Activated CD8-positive, alpha-beta T cell treated with anti-CD3 and anti-CD28 coated beads, Interleukin-2, amount 10 ng/mL, durations not matched to agents 7 days and 5 days (primary cell): ENCODE measurements around the gene FNBP1. TPM values are rescaled to one million over a fixed set of nuclear protein-coding genes. Genes with fewer than 3 reads are reported as not detected.

ENCODE experiments used
- ATAC-seq: fragments of 150-1000 bp; cut with Tn5 transposase; one replicate; pipeline ENCODE4 v1.10.0; 2021; ENCODE audit warnings: moderate library complexity
- CTCF ChIA-PET: fragments of 350-600 bp; sonication (Branson Sonifier 250); formaldehyde crosslinking; loops from one replicate; lab custom pipeline; 2021; ENCODE audit warnings: antibody characterized with exemption; lab: Charles Lee
- POLR2A ChIA-PET: fragments of 350-600 bp; sonication (Branson Sonifier 250); formaldehyde crosslinking; loops from one replicate; lab custom pipeline; 2021; ENCODE audit warnings: antibody characterized with exemption; lab: Charles Lee
- DNase-seq: peaks from one replicate; pipeline ENCODE4 v3.0.0-alpha.2; 2020
- H3K27ac Mint-ChIP-seq: one replicate; pipeline ENCODE4 v1.8.0; 2021; ENCODE audit warnings: mild to moderate bottlenecking, mixed read lengths
- H3K27me3 Mint-ChIP-seq: one replicate; pipeline ENCODE4 v1.8.0; 2021; ENCODE audit warnings: low read depth, mixed read lengths
- H3K36me3 Mint-ChIP-seq: one replicate; pipeline ENCODE4 v1.8.0; 2021; ENCODE audit warnings: low read depth, mixed read lengths
- H3K4me1 Mint-ChIP-seq: one replicate; pipeline ENCODE4 v1.8.0; 2021; ENCODE audit warnings: low read depth, mixed read lengths
- H3K4me3 Mint-ChIP-seq: one replicate; pipeline ENCODE4 v1.8.0; 2021; ENCODE audit warnings: mild to moderate bottlenecking, mixed read lengths
- H3K9me3 Mint-ChIP-seq: one replicate; pipeline ENCODE4 v1.8.0; 2022; ENCODE audit warnings: mixed read lengths; ENCODE audit not compliant: insufficient read depth
- total RNA-seq, 2 experiments: library from RNA; stranded (reverse); gene quantifications; one replicate each; pipeline ENCODE4 v1.2.3, GENCODE V29; 2021

Gene FNBP1
- total RNA-seq, 2 experiments from 2014 or later: 173 to 176 TPM

DNA sequence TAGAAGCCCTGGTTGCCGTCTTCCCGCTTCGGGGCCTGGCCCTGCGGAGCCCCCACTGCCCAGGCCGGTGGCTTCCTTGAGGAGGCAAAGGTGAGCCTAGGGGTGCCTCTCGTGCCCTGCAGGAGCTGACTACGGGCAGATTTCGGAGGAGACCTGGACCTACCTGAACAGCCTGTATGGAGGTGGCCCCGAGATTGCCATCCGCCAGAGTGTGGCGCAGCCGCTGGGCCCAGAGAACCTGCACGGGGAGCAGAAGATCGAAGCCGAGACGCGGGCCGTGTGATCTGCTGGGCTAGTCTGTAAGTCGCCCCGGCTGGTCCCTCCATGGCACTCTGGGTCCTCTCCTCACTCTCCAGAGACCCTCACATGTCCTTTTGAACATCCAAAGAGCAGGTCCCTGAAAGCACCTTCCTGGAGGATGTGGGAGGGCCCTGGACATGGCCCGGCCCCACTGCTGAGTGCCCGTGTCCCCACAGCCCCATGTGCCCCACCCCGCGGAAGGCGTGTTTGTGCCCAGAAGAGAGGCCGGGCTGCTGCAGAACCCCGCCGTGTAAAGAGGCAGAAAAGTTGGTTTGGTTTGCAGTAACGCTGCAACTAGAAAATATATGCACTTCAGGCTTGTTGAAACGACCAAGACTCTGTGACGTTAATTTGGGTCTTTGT is 162.9 kb downstream of the FNBP1 start:
- DNase-seq (no peak), ATAC-seq (no peak)
- Mint-ChIP-seq H3K9me3 (no peaks in the 10 kb centered on the region), H3K4me3 (no peak overlapping the region), H3K27me3 (no peaks in the 10 kb centered on the region), H3K27ac (peak overlapping the region; percentile 20), H3K4me1 (peaks cover 42% of the 10 kb centered on the region), H3K36me3 (peaks cover 59% of the 10 kb centered on the region)
- CTCF ChIA-PET: no interaction called here
- POLR2A ChIA-PET: interaction anchor here (1.0 kb wide), 1 partner anchor 11 kb away, joined by 5 read pairs; no protein-coding TSS in a partner anchor

DNA sequence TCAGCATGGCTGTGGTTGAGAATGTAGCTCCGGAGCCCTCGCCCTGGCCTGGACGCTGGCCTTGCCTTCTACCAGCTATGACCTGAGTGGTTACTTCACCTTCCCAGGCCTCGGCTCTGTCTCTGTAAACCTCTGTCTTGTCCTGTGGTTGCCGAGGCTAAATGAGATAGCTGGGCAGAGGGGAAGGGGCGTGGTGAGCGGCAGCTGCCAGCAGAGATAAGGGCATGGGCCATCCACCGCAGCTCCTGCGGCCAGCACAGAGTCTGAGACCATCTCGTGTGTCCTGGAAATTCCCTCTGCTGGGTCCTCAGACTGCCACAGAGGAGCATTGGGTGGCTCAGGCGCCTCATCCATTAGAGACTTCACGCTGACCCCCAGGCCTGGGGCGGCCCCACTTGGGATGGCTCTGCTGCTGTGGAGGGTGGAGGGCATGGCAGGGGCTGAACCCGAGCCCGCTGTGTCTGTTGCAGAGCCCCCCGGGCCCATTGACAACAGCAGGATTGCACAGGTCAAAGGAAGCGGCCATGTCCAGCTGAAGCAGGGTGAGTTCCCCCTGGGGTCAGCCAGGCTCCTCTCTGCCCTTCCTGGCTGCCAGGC is 163.8 kb downstream of the FNBP1 start:
- DNase-seq (no peak), ATAC-seq (no peak)
- H3K27me3 Mint-ChIP-seq: no peaks in the 10 kb centered on the region
- no peaks in the 10 kb centered on the region for H3K9me3 Mint-ChIP-seq
- peak overlapping the region; percentile 20 for H3K27ac Mint-ChIP-seq
- peaks cover 59% of the 10 kb centered on the region for H3K36me3 Mint-ChIP-seq
- ChIA-PET POLR2A (interaction anchor here (1.0 to 1.1 kb wide), 2 partner anchors 8 to 10 kb away, joined by 3 to 4 read pairs; no protein-coding TSS in a partner anchor), CTCF (interaction anchor here (0.9 to 1.3 kb wide), 3 partner anchors 7 to 68 kb away, joined by 3 to 4 read pairs (median 3); no protein-coding TSS in a partner anchor)
- H3K4me3 Mint-ChIP-seq: no peak overlapping the region
- H3K4me1 Mint-ChIP-seq: peaks cover 41% of the 10 kb centered on the region

DNA sequence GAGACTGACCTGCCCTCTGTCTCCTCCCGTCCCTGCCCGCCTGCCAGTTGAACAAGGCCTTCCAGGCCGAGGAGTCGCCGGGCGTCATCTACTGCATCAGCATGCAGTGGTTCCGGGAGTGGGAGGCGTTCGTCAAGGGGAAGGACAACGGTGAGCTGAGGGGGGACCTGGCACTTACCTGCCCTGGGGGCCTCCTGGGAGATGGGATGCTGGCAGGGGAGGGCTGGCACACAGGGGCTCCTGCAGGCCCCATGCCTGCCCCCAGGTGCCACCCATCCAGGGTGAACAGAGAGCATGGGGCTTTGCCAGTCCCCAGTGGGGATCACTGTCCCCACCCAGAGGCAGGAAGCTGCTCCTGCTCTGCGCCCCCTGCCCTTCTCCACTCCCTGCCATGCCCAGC is 164.7 kb downstream of the FNBP1 start:
- ATAC-seq: no peak
- H3K9me3 Mint-ChIP-seq: no peaks in the 10 kb centered on the region
- CTCF ChIA-PET: interaction anchor here (1.2 to 1.3 kb wide), 2 partner anchors 8 to 67 kb away, joined by 3 to 4 read pairs; no protein-coding TSS in a partner anchor
- no peaks in the 10 kb centered on the region for H3K27me3 Mint-ChIP-seq
- H3K27ac Mint-ChIP-seq: peak overlapping the region; percentile 57
- peaks cover 39% of the 10 kb centered on the region for H3K4me1 Mint-ChIP-seq
- H3K4me3 Mint-ChIP-seq: no peak overlapping the region
- peaks cover 60% of the 10 kb centered on the region for H3K36me3 Mint-ChIP-seq
- POLR2A ChIA-PET: interaction anchor here (0.9 to 1.1 kb wide), 3 partner anchors 8 to 34 kb away, joined by 3 to 4 read pairs (median 3); no protein-coding TSS in a partner anchor
- DNase-seq: no peak

DNA sequence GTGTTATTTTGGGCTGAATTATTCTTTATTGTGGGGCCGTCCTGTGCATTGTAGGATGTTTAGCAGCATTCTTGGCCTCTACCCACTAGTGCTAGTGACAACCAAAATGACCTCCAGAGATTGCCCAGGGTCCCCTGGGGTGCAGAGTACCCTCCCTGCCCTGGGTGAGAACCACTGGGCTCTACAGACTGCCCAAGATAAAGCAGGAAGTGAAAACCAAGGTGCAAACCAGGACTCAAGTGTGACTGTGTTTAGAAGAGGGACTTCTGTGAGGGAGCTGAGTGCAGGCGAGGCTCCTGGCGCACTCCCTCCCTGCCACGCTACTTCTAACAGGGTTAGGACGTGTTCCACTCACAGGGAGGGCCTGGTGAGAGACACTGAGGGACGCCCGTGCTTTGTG is 166.2 kb downstream of the FNBP1 start:
- Mint-ChIP-seq H3K4me1 (peaks cover 46% of the 10 kb centered on the region), H3K27me3 (no peaks in the 10 kb centered on the region), H3K9me3 (no peaks in the 10 kb centered on the region), H3K36me3 (peaks cover 66% of the 10 kb centered on the region), H3K4me3 (no peak overlapping the region), H3K27ac (peak overlapping the region; percentile 86)
- ATAC-seq (peak; percentile 39), DNase-seq (no peak)
- ChIA-PET CTCF (no interaction called here), POLR2A (interaction anchor here (0.9 to 1.3 kb wide), 2 partner anchors 10 to 13 kb away, joined by 3 to 5 read pairs; no protein-coding TSS in a partner anchor)

DNA sequence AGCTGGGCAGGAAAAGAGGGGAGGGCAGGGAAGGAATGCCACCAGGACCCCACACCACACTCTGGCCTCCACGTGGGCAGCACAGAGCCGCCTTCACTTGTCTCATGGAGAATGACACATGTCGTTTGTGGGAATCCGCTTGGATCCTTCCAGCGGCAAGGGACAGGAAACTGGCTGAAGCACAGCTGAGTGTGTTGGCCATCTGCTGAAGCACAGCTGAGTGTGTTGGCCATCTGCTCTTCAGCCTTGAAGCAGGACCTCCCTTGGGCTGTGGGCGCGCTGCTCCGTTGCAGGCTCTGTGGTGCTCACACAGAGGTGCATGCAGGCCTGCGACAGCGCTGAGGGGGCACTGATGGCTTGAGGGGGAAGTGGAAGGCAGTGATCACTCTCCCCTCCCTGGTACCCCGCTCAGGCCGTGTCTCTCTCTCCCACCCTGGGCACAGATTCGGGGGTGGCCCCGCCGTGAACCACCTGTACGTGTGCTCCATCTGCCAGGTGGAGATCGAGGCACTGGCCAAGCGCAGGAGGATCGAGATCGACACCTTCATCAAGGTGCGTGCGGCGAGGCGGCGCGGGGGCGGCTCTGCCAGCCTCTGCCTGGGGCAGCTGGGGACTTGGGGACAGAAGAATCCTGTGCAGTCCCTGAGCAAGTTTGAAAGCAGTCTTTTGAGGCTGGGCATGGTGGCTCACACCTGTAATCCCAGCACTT is 167.1 kb downstream of the FNBP1 start:
- H3K4me3 Mint-ChIP-seq: no peak overlapping the region
- POLR2A ChIA-PET: interaction anchor here (0.6 to 1.3 kb wide), 4 partner anchors 11 to 17 kb away, joined by 3 to 5 read pairs (median 3); no protein-coding TSS in a partner anchor
- peaks cover 54% of the 10 kb centered on the region for H3K4me1 Mint-ChIP-seq
- H3K9me3 Mint-ChIP-seq: no peaks in the 10 kb centered on the region
- DNase-seq: no peak
- H3K27me3 Mint-ChIP-seq: no peaks in the 10 kb centered on the region
- ATAC-seq: no peak
- CTCF ChIA-PET: interaction anchor here (0.9 kb wide), 1 partner anchor 37 kb away, joined by 3 read pairs; no protein-coding TSS in a partner anchor
- peaks cover 72% of the 10 kb centered on the region for H3K36me3 Mint-ChIP-seq
- H3K27ac Mint-ChIP-seq: peak overlapping the region; percentile 86

DNA sequence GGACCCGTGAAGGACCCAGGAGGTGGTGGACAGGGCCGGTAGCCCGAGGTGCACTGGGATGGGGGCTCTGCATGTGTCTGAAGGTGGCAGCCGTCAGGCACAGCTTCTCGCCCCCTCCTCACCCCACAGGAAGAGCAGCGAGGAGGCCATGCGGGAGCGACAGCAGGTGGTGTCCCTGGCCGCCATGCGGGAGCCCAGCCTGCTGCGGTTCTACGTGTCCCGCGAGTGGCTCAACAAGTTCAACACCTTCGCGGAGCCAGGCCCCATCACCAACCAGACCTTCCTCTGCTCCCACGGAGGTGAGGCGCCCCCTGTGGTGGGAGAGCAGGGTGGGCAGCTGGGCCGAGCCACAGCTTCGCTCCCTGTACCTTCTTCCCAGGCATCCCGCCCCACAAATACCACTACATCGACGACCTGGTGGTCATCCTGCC is 167.8 kb downstream of the FNBP1 start:
- ATAC-seq: no peak
- H3K27ac Mint-ChIP-seq: peak overlapping the region; percentile 42

DNA sequence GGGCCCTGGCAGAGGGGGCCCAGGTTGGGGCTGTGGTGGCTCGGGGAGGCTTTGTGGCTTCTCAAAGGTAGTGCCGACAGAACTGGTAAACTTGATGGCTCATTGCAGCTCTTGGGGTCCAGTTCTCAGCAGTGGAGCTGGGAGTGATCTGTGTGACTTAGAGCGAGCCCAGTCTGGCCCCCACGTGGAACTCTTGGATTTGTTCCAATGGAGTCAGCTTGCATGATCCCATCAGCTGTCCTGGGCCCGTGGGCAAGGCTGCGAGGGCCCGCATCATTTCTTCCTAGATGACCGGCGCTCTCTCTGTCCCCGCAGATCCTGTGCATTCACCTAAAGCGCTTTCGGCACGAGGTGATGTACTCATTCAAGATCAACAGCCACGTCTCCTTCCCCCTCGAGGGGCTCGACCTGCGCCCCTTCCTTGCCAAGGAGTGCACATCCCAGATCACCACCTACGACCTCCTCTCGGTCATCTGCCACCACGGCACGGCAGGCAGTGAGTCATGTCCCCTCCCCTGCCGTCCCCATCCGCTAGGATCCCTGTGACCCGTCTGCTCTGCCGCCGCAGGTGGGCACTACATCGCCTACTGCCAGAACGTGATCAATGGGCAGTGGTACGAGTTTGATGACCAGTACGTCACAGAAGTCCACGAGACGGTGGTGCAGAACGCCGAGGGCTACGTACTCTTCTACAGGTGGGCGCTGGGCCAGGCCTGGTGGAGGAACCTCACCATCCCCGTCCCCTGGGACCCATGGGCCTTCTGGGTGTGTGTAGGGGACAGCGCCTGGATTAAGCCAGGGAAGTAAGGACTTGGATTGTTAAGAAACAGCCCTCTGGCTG is 168.5 kb downstream of the FNBP1 start:
- CTCF ChIA-PET: interaction anchor here (0.9 to 1.3 kb wide), 2 partner anchors 11 to 36 kb away, joined by 3 to 4 read pairs; no protein-coding TSS in a partner anchor
- peaks cover 74% of the 10 kb centered on the region for H3K36me3 Mint-ChIP-seq
- H3K27me3 Mint-ChIP-seq: no peaks in the 10 kb centered on the region
- H3K27ac Mint-ChIP-seq: peak overlapping the region; percentile 42
- H3K9me3 Mint-ChIP-seq: no peaks in the 10 kb centered on the region
- DNase-seq (no peak), ATAC-seq (no peak)
- POLR2A ChIA-PET: interaction anchor here (1.0 to 1.1 kb wide), 2 partner anchors 10 to 11 kb away, joined by 3 read pairs; no protein-coding TSS in a partner anchor
- peaks cover 64% of the 10 kb centered on the region for H3K4me1 Mint-ChIP-seq
- H3K4me3 Mint-ChIP-seq: no peak overlapping the region

More for the DNA sequence above, 167.8 kb downstream of the FNBP1 start:
- Mint-ChIP-seq H3K4me3 (no peak overlapping the region), H3K9me3 (no peaks in the 10 kb centered on the region), H3K4me1 (peaks cover 59% of the 10 kb centered on the region), H3K36me3 (peaks cover 73% of the 10 kb centered on the region), H3K27me3 (no peaks in the 10 kb centered on the region)
- ChIA-PET CTCF (interaction anchor here (0.9 kb wide), 1 partner anchor 37 kb away, joined by 3 read pairs; no protein-coding TSS in a partner anchor), POLR2A (interaction anchor here (0.6 to 1.1 kb wide), 3 partner anchors 10 to 18 kb away, joined by 3 read pairs; no protein-coding TSS in a partner anchor)
- DNase-seq: no peak

DNA sequence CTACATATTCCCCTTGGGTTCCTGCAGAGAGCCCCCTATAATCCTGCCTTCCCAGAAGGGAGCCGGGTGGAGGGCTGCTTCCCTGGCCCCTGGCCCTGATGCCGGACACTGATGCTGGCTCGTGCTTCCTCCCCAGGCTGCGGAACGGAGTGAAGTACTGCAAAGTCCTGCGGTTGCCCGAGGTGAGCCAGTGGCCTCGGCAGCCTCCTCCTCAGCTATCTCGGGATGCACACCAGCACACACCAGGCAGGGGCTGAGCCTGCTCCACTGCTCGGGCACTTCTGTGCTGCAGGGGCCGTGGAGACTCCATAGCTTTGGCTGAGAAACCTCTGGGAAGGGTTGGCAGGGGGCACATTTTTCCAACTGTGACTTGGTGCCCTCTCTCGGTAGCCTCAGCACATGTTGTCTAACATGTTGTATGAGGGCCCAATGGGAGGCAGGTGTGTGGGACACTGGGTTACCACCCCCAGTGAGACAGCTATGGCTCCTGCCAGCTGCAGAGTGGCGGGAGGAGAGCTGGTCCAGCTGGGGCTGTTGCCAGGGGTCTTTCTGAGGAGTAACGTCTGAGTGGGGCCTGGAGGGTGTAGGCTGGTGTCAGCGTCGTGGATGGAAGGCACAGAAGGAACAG is 169.3 kb downstream of the FNBP1 start:
- no peak for ATAC-seq
- DNase-seq: no peak
- H3K36me3 Mint-ChIP-seq: peaks cover 73% of the 10 kb centered on the region
- H3K27me3 Mint-ChIP-seq: no peaks in the 10 kb centered on the region
- H3K27ac Mint-ChIP-seq: peak overlapping the region; percentile 81
- peaks cover 73% of the 10 kb centered on the region for H3K4me1 Mint-ChIP-seq
- no peak overlapping the region for H3K4me3 Mint-ChIP-seq
- ChIA-PET CTCF (interaction anchor here (1.3 kb wide), 1 partner anchor 11 kb away, joined by 4 read pairs; no protein-coding TSS in a partner anchor), POLR2A (interaction anchor here (1.1 kb wide), 1 partner anchor 12 kb away, joined by 3 read pairs; no protein-coding TSS in a partner anchor)
- H3K9me3 Mint-ChIP-seq: no peaks in the 10 kb centered on the region

DNA sequence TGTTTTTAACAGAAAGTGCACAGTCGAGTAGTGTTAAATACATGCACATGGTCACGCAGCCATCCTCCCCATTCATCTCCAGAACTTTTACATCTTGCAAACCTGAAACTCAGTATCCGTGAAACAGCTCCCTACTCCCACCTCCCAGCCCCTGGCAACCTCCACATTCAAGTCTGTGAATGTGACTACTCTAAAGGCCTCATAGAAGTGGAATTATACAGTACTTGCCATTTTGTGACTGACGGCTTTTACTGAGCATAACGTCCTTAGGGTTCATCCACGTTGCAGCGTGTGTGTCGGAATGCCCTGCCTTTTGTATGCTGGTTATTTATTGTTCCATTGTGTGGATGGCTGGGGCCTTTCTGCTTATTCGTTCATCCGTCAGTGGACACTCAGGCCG is 171.9 kb downstream of the FNBP1 start:
- peaks cover 78% of the 10 kb centered on the region for H3K36me3 Mint-ChIP-seq
- no peak for DNase-seq
- peaks cover 79% of the 10 kb centered on the region for H3K4me1 Mint-ChIP-seq
- no peaks in the 10 kb centered on the region for H3K9me3 Mint-ChIP-seq
- POLR2A ChIA-PET: interaction anchor here (9.0 kb wide), 1 partner anchor 16 kb away, joined by 126 read pairs; no protein-coding TSS in a partner anchor
- no peak for ATAC-seq
- H3K4me3 Mint-ChIP-seq: peak overlapping the region; percentile 31
- H3K27me3 Mint-ChIP-seq: no peaks in the 10 kb centered on the region
- peak overlapping the region; percentile 95 for H3K27ac Mint-ChIP-seq
- CTCF ChIA-PET: interaction anchor here (1.0 to 1.5 kb wide), 2 partner anchors 8 to 144 kb away, joined by 3 to 4 read pairs; no protein-coding TSS in a partner anchor
